HL-60 (cell line): ENCODE data around the gene PIMREG.

Experiments used
- DNase-seq, 2 experiments: peaks; one replicate each; pipeline ENCODE4 v3.0.0-alpha.2; 2010 to 2020; ENCODE audit warnings: low read depth in 1 of 2, low spot score in 1 of 2
- H3K27ac ChIP-seq: fragments of 250-450 bp; sonication (Bioruptor Pico); replicated peaks from 2 replicates; pipeline ENCODE4 v1.5.1; 2020; ENCODE audit warnings: mild to moderate bottlenecking, moderate library complexity
- H3K27me3 ChIP-seq: fragments of 250-450 bp; sonication (Bioruptor Pico); 2 replicates; pipeline ENCODE4 v1.5.1; 2021; ENCODE audit warnings: mild to moderate bottlenecking, moderate library complexity; ENCODE audit not compliant: insufficient read depth, poor library complexity, severe bottlenecking
- H3K4me3 ChIP-seq: replicated peaks from 2 replicates; pipeline ENCODE4 v1.5.1; 2011; ENCODE audit warnings: mild to moderate bottlenecking, control low read depth, low read length; ENCODE audit not compliant: insufficient read depth
- CTCF ChIP-seq: IDR thresholded peaks from one replicate; pipeline ENCODE4 v1.5.1; 2011; ENCODE audit warnings: low read length, control low read depth, inconsistent platforms; ENCODE audit not compliant: insufficient read depth
- GABPA ChIP-seq: IDR thresholded peaks from 2 replicates; pipeline ENCODE4 v1.6.1; 2012; ENCODE audit warnings: low read depth
- POLR2AphosphoS5 ChIP-seq: IDR thresholded peaks from 2 replicates; pipeline ENCODE4 v1.6.1; 2012; ENCODE audit warnings: low read depth
- REST ChIP-seq: IDR thresholded peaks from 2 replicates; pipeline ENCODE4 v1.6.1; 2012; ENCODE audit warnings: low read depth; ENCODE audit not compliant: insufficient replicate concordance
- SPI1 ChIP-seq: IDR thresholded peaks from 2 replicates; pipeline ENCODE4 v1.6.1; 2012; ENCODE audit warnings: low read depth, mild to moderate bottlenecking, borderline replicate concordance

Gene PIMREG

GRCh38 chr17:6446516-6447100, 2.4 kb downstream of the PIMREG start:
- TF ChIP-seq GABPA: no peak
- TF ChIP-seq REST: no peak
- no peak for TF ChIP-seq POLR2AphosphoS5
- TF ChIP-seq CTCF: no peak
- TF ChIP-seq SPI1: no peak
- no peak overlapping the region for H3K27ac ChIP-seq
- no peak for DNase-seq
- no peak overlapping the region for H3K4me3 ChIP-seq
- no peaks in the 10 kb centered on the region for H3K27me3 ChIP-seq

- TF ChIP-seq POLR2AphosphoS5 (no peak), SPI1 (no peak), REST (no peak), CTCF (no peak), GABPA (no peak)
Measured at GRCh38 chr17:6448473-6448872, 4.2 kb downstream of the PIMREG start.

GRCh38 chr17:6449307-6449706, 5.1 kb downstream of the PIMREG start:
- no peak overlapping the region for H3K4me3 ChIP-seq
- H3K27me3 ChIP-seq: no peaks in the 10 kb centered on the region
- H3K27ac ChIP-seq: no peak overlapping the region
- no peak for DNase-seq
- TF ChIP-seq SPI1: no peak
- TF ChIP-seq GABPA: no peak
- no peak for TF ChIP-seq POLR2AphosphoS5
- no peak for TF ChIP-seq REST
- TF ChIP-seq CTCF: no peak

More at GRCh38 chr17:6448473-6448872, 4.2 kb downstream of the PIMREG start:
- no peak for DNase-seq
- Histone ChIP-seq H3K27ac (no peak overlapping the region), H3K27me3 (no peaks in the 10 kb centered on the region), H3K4me3 (no peak overlapping the region)
